Duodenal mucosa (tissue), 2 donors: ENCODE results near the gene MPPED2.

Source experiments
- H3K27ac ChIP-seq: one replicate; pipeline ENCODE4 v1.7.0; 2013; ENCODE audit warnings: low read depth, low read length
- H3K27me3 ChIP-seq, 2 donors: one replicate each; pipeline ENCODE4 v1.7.0; 2013; ENCODE audit warnings: low read length in 2 of 2, control low read depth in 1 of 2; ENCODE audit not compliant: insufficient read depth in 2 of 2, control insufficient read depth in 1 of 2
- H3K36me3 ChIP-seq, 2 donors: one replicate each; pipeline ENCODE4 v1.7.0; 2013; ENCODE audit warnings: low read length in 2 of 2, control low read depth in 1 of 2; ENCODE audit not compliant: insufficient read depth in 2 of 2, control insufficient read depth in 1 of 2
- H3K4me1 ChIP-seq, 2 donors: one replicate each; pipeline ENCODE4 v1.7.0; 2013; ENCODE audit warnings: low read length in 2 of 2, control low read depth in 1 of 2; ENCODE audit not compliant: insufficient read depth in 2 of 2, control insufficient read depth in 1 of 2
- H3K4me3 ChIP-seq, 2 donors: one replicate each; pipeline ENCODE4 v1.7.0; 2013; ENCODE audit warnings: low read length in 2 of 2, low read depth in 1 of 2
- H3K9ac ChIP-seq, 2 donors: one replicate each; pipeline ENCODE4 v1.7.0; 2013; ENCODE audit warnings: low read length in 2 of 2, low read depth in 1 of 2
- H3K9me3 ChIP-seq, 2 donors: one replicate each; pipeline ENCODE4 v1.7.0; 2013; ENCODE audit warnings: low read length in 2 of 2, control low read depth in 1 of 2; ENCODE audit not compliant: control insufficient read depth in 1 of 2

MPPED2 gene

GRCh38 chr11:30431127-30431814 lies 154.9 kb downstream of the MPPED2 start:
- H3K9ac ChIP-seq = no peak overlapping the region
- no peaks in the 10 kb centered on the region for H3K4me1 ChIP-seq
- H3K9me3 ChIP-seq = no peaks in the 10 kb centered on the region
- H3K27ac ChIP-seq = no peak overlapping the region
- H3K36me3 ChIP-seq = no peaks in the 10 kb centered on the region
- H3K4me3 ChIP-seq = no peak overlapping the region
- no peaks in the 10 kb centered on the region for H3K27me3 ChIP-seq

GRCh38 chr11:30429550-30429949 lies 156.6 kb downstream of the MPPED2 start:
- H3K27me3 ChIP-seq = no peaks in the 10 kb centered on the region
- H3K36me3 ChIP-seq = no peaks in the 10 kb centered on the region
- no peak overlapping the region for H3K4me3 ChIP-seq
- no peaks in the 10 kb centered on the region for H3K4me1 ChIP-seq
- no peaks in the 10 kb centered on the region for H3K9me3 ChIP-seq
- H3K27ac ChIP-seq = no peak overlapping the region
- H3K9ac ChIP-seq = no peak overlapping the region

GRCh38 chr11:30426781-30427180 lies 159.4 kb downstream of the MPPED2 start:
- H3K4me3 ChIP-seq = no peak overlapping the region
- no peaks in the 10 kb centered on the region for H3K9me3 ChIP-seq
- no peak overlapping the region for H3K9ac ChIP-seq
- peaks cover 0 to 14% of the 10 kb centered on the region in 2 donors for H3K4me1 ChIP-seq
- no peaks in the 10 kb centered on the region for H3K36me3 ChIP-seq
- H3K27me3 ChIP-seq = no peaks in the 10 kb centered on the region
- H3K27ac ChIP-seq = no peak overlapping the region

GRCh38 chr11:30424844-30425243 lies 161.3 kb downstream of the MPPED2 start:
- no peak overlapping the region for H3K9ac ChIP-seq
- H3K9me3 ChIP-seq = no peaks in the 10 kb centered on the region
- H3K4me3 ChIP-seq = no peak overlapping the region
- H3K27ac ChIP-seq = no peak overlapping the region
- H3K4me1 ChIP-seq = peaks cover 0 to 14% of the 10 kb centered on the region in 2 donors
- H3K27me3 ChIP-seq = no peaks in the 10 kb centered on the region
- H3K36me3 ChIP-seq = no peaks in the 10 kb centered on the region

- Histone ChIP-seq H3K4me1 (peaks cover 0 to 14% of the 10 kb centered on the region in 2 donors), H3K9me3 (no peaks in the 10 kb centered on the region), H3K4me3 (no peak overlapping the region), H3K27me3 (no peaks in the 10 kb centered on the region), H3K9ac (no peak overlapping the region), H3K36me3 (no peaks in the 10 kb centered on the region), H3K27ac (no peak overlapping the region)
These were observed 161.8 kb downstream of the MPPED2 start for GRCh38 chr11:30424321-30424720.

GRCh38 chr11:30423886-30424285 lies 162.3 kb downstream of the MPPED2 start:
- Histone ChIP-seq H3K4me1 (peaks cover 0 to 14% of the 10 kb centered on the region in 2 donors), H3K36me3 (no peaks in the 10 kb centered on the region), H3K9ac (no peak overlapping the region), H3K27ac (no peak overlapping the region), H3K4me3 (no peak overlapping the region), H3K27me3 (no peaks in the 10 kb centered on the region), H3K9me3 (no peaks in the 10 kb centered on the region)

GRCh38 chr11:30423279-30423648 lies 162.9 kb downstream of the MPPED2 start:
- H3K9ac ChIP-seq = no peak overlapping the region
- H3K27ac ChIP-seq = no peak overlapping the region
- no peaks in the 10 kb centered on the region for H3K27me3 ChIP-seq
- no peaks in the 10 kb centered on the region for H3K9me3 ChIP-seq
- H3K36me3 ChIP-seq = no peaks in the 10 kb centered on the region
- peaks cover 0 to 14% of the 10 kb centered on the region in 2 donors for H3K4me1 ChIP-seq
- no peak overlapping the region for H3K4me3 ChIP-seq

GRCh38 chr11:30422447-30423278 lies 163.5 kb downstream of the MPPED2 start:
- Histone ChIP-seq H3K9me3 (no peaks in the 10 kb centered on the region), H3K27me3 (no peaks in the 10 kb centered on the region), H3K27ac (no peak overlapping the region), H3K4me3 (no peak overlapping the region), H3K9ac (no peak overlapping the region), H3K36me3 (no peaks in the 10 kb centered on the region), H3K4me1 (peaks cover 0 to 14% of the 10 kb centered on the region in 2 donors)

GRCh38 chr11:30420233-30420787 lies 165.8 kb downstream of the MPPED2 start:
- Histone ChIP-seq H3K4me1 (peaks cover 0 to 14% of the 10 kb centered on the region in 2 donors), H3K27me3 (no peaks in the 10 kb centered on the region), H3K27ac (no peak overlapping the region), H3K9ac (no peak overlapping the region), H3K9me3 (no peaks in the 10 kb centered on the region), H3K36me3 (no peaks in the 10 kb centered on the region), H3K4me3 (no peak overlapping the region)

- H3K9me3 ChIP-seq = no peaks in the 10 kb centered on the region
- no peaks in the 10 kb centered on the region for H3K36me3 ChIP-seq
- H3K4me3 ChIP-seq = no peak overlapping the region
- H3K27ac ChIP-seq = no peak overlapping the region
- no peaks in the 10 kb centered on the region for H3K27me3 ChIP-seq
- H3K9ac ChIP-seq = no peak overlapping the region
- H3K4me1 ChIP-seq = no peaks in the 10 kb centered on the region
These were observed 171.3 kb downstream of the MPPED2 start for GRCh38 chr11:30414806-30415205.
